Activated gamma-delta T cell (primary cell): ENCODE measurements around the gene SBF2.
"Not testable (repeated sequence)": the region's sequence is repeated elsewhere in the genome, so short reads cannot be mapped to it uniquely, and the experiment has no call there.

Experiments
- DNase-seq: peaks from one replicate; lab custom pipeline; 2025; lab: John Stamatoyannopoulos, UW

Gene SBF2

DNA sequence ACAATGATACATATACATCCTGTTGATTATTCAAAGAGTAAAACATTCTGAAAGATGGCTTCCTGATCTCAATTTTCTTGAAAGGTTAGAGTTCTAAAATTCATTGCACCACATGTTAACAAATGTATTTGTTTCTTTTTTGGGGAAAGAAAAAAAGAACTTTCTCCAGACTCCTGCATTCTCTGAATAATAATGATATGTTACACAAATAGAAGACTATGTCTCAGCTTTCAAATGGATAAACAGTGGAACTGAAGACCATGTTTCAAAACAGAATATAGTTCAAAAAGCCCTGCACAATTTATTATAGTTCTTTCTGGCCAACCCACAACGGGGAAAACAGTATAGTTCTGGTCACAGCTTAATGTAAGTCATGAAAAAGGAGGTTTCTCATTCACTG, 277.0 kb downstream of the SBF2 start:
- no peak for DNase-seq

DNA sequence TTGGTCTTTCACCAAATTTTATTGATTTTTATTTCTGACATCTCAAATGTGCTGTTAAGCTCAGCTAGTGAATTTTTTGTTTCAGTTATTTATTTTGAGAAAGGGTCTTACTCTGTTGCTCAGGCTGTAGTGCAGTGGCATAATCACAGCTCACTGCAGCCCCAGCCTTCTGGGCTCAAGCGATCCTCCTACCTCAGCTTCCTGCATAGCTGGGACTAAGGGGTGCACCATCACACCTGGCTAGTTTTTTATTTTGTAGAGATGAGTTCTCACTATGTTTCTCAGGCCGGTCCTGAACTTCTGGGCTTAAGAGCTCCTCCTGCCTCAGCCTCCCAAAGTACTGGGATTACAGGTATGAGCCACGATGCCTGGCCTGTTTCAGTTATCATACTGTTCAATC, 282.0 kb downstream of the SBF2 start:
- no peak for DNase-seq

DNA sequence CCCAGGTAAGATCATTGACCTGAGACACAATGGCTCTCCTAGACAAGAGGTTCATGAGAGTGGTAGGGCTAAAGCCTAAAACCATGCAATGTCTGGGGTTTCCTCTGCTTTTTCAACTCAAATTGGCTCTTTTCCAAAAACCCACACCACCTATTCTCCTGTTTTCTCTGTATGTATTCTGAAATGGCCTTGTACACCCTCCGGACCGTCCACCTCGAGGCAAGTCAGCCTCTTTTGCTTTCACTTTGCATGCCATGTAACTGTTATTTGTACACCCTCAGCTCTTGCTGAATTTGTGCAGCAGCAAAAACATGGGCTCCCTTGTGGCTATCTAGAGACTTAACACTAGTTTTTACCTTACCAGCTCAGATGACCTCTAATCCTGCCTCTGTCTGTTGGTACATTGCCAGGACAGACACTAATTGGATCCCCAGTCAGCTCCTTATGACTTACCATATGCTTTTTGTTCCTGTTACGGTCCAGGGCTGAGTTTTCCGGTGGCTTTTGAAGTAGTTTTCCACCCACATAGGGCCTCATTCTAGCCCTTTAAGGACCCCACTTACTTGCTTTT, 288.0 kb downstream of the SBF2 start:
- no peak for DNase-seq

DNA sequence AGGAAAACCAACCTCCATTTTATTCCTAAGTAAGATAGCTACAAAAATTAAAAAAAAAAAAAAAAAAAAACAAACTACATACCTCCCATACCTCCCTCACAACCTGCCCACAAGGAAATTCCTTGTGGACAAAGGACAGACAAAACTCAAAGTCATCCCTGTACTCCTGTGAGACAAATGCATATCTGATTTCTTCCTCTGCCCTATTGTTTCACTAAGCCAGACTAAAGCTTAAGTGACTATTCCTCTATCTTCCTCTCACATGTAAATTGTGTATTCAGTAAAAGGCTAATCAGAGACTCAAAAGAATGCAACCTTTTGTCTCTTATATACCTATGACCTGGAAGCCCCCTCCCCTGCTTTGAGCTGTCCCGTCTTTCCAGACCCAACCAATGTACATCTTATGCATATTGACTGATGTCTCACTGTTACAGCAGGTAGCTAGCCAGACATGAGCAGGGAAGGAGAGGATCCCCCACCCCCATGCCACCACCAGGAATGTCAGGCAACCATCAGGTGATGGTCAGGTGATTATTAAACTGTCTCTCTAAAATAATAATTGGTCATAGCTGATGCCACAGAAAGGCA, 289.4 kb downstream of the SBF2 start:
- no peak for DNase-seq

DNA sequence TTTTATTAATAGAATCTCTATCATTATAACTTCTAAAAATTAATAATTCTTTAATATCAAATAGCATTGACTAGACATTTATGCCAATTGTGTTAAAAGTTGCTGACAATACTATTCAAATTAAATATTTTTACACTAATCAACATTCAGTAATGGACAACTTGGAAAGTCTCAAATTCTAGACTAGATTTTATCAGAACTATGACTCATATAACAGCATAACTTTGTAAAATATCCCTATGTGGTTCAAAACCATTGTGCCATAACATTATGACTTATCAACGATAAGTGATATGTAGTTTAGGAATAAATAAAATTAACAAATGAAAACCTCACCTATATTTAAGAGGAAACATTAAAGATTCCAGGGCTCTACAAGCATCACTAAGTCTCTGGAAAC, 291.8 kb downstream of the SBF2 start:
- no peak for DNase-seq

DNA sequence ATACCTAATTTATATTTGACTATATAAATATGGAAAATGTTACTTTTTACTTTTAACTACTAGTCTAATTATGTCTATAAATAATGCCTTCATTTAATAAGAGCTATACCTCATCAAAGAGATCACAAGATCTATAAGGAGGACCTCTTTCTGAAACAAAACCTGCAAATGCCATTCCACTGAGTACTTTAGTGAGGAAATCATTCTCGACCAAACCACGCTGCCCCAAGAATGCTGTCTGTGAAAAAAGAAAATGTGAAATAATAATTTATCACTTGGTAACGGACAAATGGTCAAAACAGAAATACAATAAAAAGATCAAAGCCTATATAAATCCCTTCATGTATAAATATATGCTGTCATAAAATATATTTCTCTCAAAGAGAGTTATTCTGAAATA, 301.7 kb downstream of the SBF2 start:
- no peak for DNase-seq

DNA sequence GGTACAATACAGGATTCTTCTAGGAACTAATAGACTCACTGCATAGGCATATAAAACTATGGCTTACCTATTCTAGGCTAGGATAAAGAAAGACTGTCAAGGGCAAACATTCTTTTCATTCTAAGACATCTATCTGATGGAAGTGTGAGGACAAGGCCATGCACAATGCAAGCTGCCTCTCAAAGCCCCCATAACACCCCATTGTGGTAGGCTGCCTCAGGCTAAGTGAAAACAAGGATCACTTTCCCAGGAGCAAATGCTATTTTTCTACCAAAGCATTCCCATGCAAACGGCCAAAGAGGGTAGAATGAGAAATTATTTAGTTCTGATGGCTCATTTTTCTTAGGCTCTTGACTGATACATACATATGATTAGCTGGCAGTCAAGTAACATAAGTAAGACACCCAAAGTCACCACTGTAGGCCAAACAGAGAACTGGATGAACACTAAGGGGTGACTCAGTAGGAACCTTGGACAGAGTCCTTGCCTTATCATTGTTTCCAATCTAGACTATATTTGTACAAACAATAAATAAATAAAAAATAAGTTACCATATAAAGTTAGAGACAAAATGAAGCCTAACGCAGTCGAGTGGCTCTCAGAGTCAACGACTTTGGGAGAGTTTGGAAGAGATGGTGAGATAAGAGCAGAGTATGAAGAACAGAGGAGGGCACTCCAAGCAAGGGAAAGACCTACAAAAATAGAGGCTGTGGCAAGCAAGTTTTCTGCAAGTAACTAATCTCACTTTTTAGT, 303.6 kb downstream of the SBF2 start:
- DNase-seq = no peak

DNA sequence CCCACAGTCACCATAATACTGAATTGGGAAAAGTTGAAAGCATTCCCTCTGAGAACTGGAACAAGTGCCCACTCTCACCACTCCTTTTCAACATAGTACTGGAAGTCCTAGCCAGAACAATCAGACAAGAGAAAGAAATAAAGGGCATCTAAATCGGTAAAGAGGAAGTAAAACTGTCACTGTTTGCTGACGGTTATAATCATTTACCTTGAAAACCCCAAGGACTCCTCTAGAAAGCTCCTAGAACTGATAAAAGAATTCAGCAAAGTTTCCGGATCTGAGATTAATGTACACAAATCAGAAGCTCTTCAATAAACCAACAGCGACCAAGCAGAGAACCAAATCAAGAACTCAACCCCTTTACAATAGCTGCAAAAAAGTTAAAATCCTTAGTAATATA, 306.7 kb downstream of the SBF2 start:
- not testable (repeated sequence) for DNase-seq

DNA sequence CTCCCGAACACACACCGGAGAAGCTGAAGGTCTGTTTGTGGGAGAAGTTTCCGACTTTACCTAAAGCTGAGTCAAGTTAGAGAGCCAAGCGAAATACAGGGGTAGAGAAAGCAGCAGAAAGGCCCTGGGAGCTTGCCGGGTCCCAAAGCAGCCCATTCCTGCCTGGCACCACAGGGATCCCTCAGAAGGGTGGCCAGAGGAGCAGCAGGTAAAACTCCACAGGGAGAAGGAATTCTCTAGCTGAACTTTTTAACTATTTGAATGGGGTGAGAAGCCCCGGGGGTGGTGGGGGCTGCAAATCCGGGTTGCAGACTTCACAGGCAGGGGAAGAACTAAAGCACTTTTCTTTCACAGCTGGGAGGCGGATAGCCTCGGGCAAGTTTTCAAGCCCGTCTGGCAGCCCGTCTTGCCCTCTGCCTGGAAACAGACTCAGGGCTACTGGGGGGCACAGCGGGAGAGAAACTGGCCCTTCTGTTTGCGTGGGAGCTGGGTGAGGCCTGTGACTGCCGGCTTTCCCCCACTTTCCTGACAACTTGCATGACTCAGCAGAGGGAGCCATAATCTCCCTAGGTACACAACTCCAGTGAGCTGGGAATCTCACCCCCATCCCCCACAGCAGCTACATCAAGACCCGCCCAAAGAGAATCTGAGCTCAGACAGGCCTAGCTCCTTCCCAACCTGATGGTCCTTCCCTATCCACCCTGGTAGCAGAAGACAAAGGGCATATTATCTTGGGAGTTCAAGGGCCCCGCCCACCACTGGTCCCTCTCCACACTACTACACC, 311.0 kb downstream of the SBF2 start:
- DNase-seq = no peak

DNA sequence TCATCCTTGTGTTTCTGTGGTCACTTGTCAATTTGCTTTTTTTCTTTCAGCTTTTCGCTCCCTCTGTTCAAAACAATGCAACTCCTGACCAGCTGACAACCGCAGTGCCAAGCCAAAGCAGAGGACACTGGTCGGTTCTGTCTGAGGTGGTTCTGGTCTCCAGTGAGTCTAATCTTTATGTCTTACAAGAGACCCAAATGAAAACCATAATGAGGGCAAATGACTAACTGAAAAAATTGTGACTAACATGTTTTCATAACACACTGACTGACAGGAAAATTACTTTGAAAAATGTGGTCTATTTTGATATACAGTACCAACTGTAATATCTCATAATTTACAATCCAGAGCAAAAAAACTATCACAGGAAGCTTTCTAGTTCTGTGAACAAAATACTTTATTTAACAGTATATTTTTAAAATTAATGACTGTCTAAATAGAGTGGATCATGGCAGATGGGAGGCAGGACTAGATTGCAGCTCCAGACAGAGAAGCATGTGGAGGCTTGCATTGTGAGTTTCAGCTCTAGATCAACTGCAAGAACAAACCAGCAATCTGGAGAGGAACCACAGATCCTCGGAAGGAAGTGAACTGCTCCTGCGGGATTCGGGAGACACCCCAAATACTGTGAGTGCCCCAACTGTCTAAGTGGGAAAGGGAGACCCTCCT, 311.8 kb downstream of the SBF2 start:
- no peak for DNase-seq

DNA sequence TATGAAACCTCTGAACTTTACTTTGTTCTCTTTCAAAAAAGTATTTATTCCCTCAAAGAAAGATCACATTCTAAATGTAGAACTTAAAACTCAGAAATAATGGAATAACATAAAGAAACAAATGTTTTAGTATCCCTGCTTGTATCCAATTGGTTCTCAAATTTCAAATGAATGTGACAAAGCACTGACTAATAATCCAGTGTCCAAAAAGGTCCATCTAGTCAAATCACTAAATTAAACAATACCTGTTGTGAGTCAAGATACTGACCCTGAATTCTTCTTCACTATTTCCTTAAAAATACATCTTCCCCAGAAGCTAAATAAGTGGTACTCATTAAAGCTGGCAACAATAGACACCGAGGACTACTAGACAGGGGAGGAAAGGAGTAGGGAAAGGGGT, 313.1 kb downstream of the SBF2 start:
- no peak for DNase-seq

DNA sequence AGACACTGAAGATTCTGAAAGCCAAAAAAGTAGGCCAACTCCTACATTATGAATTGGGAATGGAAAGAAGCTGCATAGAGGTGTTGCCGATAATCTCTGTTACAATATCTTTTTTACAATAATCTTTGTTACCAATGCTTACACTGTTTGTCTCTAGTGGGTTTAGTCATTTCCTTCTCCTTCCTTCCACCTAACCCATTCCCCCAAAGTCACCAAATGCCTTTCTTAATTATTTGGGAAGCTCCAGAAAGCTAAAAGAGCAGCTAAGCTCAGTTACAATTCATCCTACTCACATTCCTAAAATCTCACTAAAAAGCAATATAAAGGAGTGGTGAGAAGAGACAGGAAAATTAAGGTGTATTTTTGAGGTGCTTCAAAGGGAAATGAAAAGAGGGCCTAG, 316.5 kb downstream of the SBF2 start:
- DNase-seq = no peak

DNA sequence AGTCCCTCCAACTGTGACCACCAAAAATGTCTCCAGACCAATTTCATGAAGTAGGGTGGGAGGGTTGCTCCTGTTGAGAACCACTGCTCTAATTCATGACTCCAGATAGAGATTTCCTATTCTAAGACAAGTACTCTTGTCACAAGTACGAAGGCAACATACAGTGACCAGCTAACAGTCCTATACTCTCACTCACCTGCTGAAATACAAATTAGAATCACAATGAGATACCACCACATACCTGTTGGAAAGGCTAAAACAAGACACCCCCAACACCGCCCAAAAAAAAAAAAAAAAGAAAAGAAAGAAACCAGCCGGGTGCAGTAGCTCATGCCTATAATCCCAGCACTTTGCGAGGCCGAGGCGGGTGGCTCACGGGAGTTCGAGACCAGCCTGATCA, 319.6 kb downstream of the SBF2 start:
- DNase-seq = no peak

DNA sequence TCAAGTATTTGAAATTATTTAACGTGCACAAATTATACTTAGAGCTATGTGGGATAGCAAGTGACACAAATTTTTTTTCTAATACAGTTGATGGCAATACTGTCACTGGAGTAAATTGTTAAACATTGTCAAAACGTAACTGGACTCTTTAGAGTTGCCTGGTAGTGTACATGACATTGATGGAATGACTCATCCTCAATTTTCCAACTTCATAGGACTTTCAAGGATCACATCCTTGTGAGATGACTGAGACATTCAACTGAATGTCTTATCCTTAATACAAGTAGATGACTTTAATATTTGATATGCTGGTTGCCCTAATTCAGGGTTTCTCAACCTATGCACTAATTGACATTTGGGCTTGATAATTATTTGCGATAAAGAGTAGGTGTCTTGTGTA, 320.1 kb downstream of the SBF2 start:
- DNase-seq = no peak

DNA sequence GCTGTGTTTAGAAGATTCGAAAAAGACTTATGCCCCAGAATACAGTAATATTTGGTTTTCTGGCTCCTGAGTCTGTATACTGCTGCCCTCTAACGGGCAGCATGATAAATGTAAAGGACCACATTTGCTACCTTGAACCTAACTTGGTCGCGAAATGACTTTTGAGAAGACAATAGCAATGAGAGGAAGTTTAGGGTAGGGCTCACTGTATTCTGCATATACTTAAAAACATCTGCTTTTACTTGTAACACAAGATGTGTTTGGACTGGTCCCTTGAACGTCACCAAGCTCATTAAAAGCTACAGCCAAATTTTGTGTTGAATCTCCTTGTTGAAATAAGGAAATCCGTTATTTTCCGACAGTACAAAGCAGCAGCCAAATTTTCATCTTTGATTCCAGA, 321.0 kb downstream of the SBF2 start:
- no peak for DNase-seq

DNA sequence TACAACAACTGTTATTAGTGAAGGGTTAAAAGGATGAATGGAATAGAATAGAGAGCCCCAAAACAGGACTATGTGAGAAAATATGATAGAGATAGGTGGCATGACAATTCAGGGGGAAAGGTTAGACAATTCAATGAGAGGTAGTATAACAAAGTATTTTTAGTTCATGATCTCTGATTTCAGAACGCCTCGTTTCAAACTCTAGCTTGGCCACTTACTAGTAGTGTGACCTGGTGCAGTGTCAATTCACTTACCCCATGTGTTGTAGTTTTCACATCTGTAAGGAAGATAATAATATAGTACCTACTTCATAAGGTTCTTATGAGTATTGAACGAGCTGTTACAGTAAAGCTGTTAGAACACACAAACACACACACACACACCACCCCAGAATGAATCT, 322.1 kb downstream of the SBF2 start:
- DNase-seq = no peak

DNA sequence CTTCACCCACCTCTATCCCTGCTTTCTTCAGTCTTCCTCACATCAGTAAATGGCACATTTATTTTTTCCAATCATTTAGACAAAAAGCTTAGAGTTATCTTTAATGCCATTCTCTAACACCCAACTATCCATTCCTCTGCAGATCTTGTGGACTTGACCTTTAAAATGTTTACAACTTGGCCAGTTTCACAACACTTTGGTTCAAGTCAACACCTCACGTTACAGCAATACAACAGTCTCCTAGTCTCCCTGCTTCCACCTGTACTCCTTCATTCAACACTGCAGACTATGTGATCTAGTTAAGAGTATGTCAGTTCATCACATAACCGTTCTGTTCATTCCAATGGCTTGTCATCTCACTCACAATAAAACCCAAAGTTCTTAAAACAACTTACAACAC, 325.0 kb downstream of the SBF2 start:
- DNase-seq = no peak

DNA sequence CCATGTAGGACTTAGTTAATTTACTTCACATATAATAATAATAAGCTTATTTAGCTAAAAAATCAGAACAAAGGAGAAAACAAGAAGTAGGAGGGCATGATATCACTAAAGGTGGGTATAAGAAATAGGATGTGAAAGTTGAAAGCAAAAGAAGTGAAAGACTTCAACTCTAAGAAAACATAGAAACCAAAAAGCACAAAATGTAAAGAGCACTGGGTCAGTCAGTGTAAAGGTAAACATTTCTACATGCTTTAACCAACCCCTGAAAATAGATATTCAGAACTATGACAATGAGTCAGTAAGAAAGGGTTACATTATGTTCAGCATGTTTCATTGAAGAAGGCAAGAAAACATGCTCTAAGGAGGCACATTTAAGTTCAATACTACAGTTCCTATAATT, 331.3 kb downstream of the SBF2 start:
- no peak for DNase-seq

DNA sequence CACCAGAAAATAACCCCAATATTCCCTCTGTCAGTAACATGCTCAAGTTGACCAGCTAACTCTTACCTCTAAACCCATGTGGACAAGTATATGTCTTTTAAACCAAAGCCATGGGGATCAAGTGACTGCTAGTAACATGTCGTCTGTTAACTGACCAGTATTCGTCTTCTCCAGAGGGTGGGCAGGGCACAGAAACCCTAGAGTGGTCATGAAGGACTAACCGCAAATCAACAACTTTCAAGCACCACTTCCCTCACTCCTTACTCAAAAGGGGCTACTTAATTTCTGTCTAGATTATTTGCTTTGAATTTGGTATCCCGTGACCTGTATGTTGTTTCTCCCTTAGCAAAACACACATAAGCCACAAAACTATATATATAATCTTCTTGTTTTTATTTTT, 336.9 kb downstream of the SBF2 start:
- no peak for DNase-seq

DNA sequence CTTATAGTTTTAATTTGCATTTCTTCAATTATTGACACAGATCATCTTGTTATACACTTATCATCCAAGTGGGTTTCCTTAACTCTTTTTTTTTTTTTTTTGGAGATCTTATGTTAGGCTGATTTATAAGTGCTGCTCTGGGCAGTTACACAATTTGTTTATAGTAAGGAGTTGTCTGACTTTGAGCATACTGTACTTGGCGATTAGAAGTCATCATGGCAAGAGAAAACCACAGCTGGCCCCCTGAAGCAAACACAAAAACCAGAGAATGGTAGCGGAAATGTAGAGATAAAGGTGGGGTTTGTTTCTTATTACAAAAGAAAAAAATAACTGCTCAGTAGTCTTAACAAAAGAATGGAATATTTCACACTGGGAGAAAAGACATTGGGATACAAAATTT, 337.5 kb downstream of the SBF2 start:
- no peak for DNase-seq

DNA sequence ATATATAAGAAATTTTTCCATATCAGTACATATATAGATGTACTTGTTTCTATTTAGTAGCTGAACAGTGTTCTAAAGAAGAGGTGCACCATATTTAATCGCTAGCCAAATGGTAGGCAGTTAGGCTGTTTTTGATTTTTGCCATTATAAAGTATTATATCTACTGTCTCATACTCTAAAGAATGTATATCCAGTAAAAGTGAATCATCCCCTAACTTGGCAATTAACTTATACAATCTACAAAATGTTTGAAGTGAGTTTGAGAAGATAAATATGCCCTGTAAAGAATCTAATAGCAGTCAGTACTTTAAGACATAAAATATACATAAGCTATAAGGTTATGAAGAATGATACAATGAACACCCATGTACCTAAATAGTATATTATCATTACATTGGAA, 338.6 kb downstream of the SBF2 start:
- no peak for DNase-seq

DNA sequence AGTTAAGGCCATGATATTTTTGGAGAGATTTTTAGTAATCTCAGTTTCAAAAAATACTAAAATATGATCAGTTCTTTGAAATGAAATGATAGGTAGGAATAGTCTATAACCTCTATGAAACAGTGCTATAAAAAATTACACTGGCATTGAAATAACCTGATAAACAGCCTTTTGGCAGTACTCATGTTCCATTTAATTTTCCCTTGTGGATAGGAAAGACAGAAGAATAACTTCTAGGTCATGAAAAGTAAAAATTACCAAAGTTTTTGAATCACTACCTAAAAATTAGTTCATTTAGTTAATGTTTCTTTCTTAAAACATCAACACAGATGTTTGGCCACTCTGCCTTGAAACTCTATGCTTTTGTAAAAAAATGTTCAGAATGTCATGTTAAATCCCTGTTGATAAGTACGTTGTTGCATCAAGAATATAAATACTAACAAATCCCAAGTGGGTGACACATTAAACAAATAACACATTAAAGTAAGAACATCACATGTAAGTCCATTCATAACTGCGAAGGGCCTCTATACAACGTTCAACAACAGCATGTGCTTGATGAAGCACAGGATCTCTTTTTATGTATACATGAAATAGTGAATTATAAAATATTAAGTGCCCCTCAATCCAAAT, 339.9 kb downstream of the SBF2 start:
- no peak for DNase-seq
